Spleen (tissue), 11 donors: Measurements from ENCODE around the gene PYHIN1. TPM values are rescaled to one million over a fixed set of nuclear protein-coding genes. Genes with fewer than 3 reads are reported as not detected.

Source experiments
- DNase-seq: peaks from one replicate; pipeline ENCODE4 v3.0.0-alpha.2; 2020
- H3K27ac ChIP-seq, 8 donors: fragments of 200-600 bp; sonication (generic) in 7 of 8; 1 replicate in 4 of 8; 2 replicates in 4 of 8; pipeline versions ENCODE4 v1.5.0 to v1.8.0; 2016 to 2021; ENCODE audit warnings: inconsistent platforms in 4 of 8, mild to moderate bottlenecking in 4 of 8, moderate library complexity in 1 of 8
- H3K27me3 ChIP-seq, 7 donors: fragments of 200-600 bp; sonication (generic) in 6 of 7; replicated peaks in 1 of 7; 1 replicate in 4 of 7; 2 replicates in 3 of 7; pipeline versions ENCODE4 v1.5.0 to v1.8.0; 2016 to 2021; ENCODE audit warnings: inconsistent platforms in 3 of 7, mild to moderate bottlenecking in 1 of 7
- H3K36me3 ChIP-seq, 6 donors: fragments of 200-600 bp; sonication (generic) in 5 of 6; 1 replicate in 4 of 6; 2 replicates in 2 of 6; pipeline versions ENCODE4 v1.5.0 to v1.8.0; 2016 to 2021; ENCODE audit warnings: inconsistent platforms in 2 of 6
- H3K4me1 ChIP-seq, 6 donors: fragments of 200-600 bp; sonication (generic) in 5 of 6; 1 replicate in 3 of 6; 2 replicates in 3 of 6; pipeline versions ENCODE4 v1.5.0 to v1.8.0; 2016 to 2021; ENCODE audit warnings: inconsistent platforms in 3 of 6
- H3K4me3 ChIP-seq, 8 donors: fragments of 200-600 bp; sonication (generic) in 7 of 8; 1 replicate in 4 of 8; 2 replicates in 4 of 8; pipeline versions ENCODE4 v1.5.0 to v1.8.0; 2016 to 2021; ENCODE audit warnings: inconsistent platforms in 4 of 8, mild to moderate bottlenecking in 4 of 8, moderate library complexity in 2 of 8
- H3K9me3 ChIP-seq, 8 donors: fragments of 200-600 bp; sonication (generic) in 7 of 8; 1 replicate in 4 of 8; 2 replicates in 4 of 8; pipeline versions ENCODE4 v1.5.0 to v1.8.0; 2016 to 2021; ENCODE audit warnings: inconsistent platforms in 4 of 8
- CTCF ChIP-seq, 11 experiments: fragments of 200-600 bp in 7 of 11; fragments of 450-650 bp in 4 of 11; sonication (generic) in 4 of 11; IDR thresholded peaks in 8 of 11; conservative IDR thresholded peaks in 3 of 11; 1 replicate in 7 of 11; 2 replicates in 4 of 11; pipeline versions ENCODE4 v1.4.0 to v1.8.0; 2016 to 2021; ENCODE audit warnings: antibody characterized with exemption in 11 of 11, inconsistent platforms in 4 of 11, mild to moderate bottlenecking in 1 of 11
- POLR2A ChIP-seq, 3 donors: fragments of 450-650 bp; IDR thresholded peaks; one replicate each; pipeline ENCODE4 v1.5.1; 2017; ENCODE audit warnings: antibody characterized with exemption in 3 of 3, mild to moderate bottlenecking in 1 of 3
- POLR2AphosphoS5 ChIP-seq, 3 donors: sonication (generic); formaldehyde crosslinking; IDR thresholded peaks; one replicate each; pipeline ENCODE4 v1.5.1; 2017; ENCODE audit warnings: antibody characterized with exemption in 3 of 3
- WGBS, 5 donors: extraction: QIAGEN DNeasy Blood & Tissue Kit in 3 of 5; methylation state at CpG; one replicate each; pipeline versions ENCODE4 v1.1.5 to v1.1.7; 2013 to 2018; 5-methylcytosine and 5-hydroxymethylcytosine counted together
- intact Hi-C: fragments of 100-400 bp; cut with DNase I; formaldehyde crosslinking; loops from one replicate; pipeline ENCODE4 v1.15.0; 2023; ENCODE audit warnings: low total_unique reads
- polyA plus RNA-seq, 3 donors: library from polyadenylated mRNA; stranded (reverse); fragments of 200-250 nt; gene quantifications; one replicate each; pipeline ENCODE4 v1.2.1, GENCODE V29; 2013
- total RNA-seq, 7 donors: library from RNA; depleted of rRNA in 3 of 7; stranded (reverse); fragments of >200 nt in 3 of 7; fragmentation: NEBNext Ultra II Directional in 4 of 7; extraction: Animal tissue kit (Norgen Biotek cat#: 25700) in 4 of 7; gene quantifications; one replicate each; pipeline versions ENCODE4 v1.1.0 to v1.2.1, GENCODE V29; 2016 to 2021
- donor health status: healthy with polysubstance abuse.
- donor health status: DM: no; HTN: no; CAD: no; lungs with moderate emphysema.
- donor health status: DM: no; HTN: no; CAD: no.
- donor health status: Bipolar disorder and iron deficiency.
- donor health status: healthy.
- donor health status: DM: no; HTN: no; CAD: no.
- donor health status: DM: yes; HTN: yes; CAD: no.

PYHIN1 gene
- total and polyA plus RNA-seq, 10 donors = 3.5 to 48.2 (median 21.2) TPM

- H3K4me1 ChIP-seq = no peaks in the 10 kb centered on the region
- no peak overlapping the region for H3K4me3 ChIP-seq
- H3K27ac ChIP-seq = no peak overlapping the region
- no peaks in the 10 kb centered on the region for H3K27me3 ChIP-seq
- H3K9me3 ChIP-seq = no peaks in the 10 kb centered on the region
- H3K36me3 ChIP-seq = no peaks in the 10 kb centered on the region
- intact Hi-C loops = no loop called here
- DNase-seq = no peak
- no peak for TF ChIP-seq CTCF (IDR thresholded peaks at IDR 0.05 in 8 of 11, conservative IDR thresholded peaks at IDR 0.05 in 3 of 11)
- TF ChIP-seq POLR2AphosphoS5 (IDR thresholded peaks at IDR 0.05) = no peak
- no peak for TF ChIP-seq POLR2A (IDR thresholded peaks at IDR 0.05)
Observed at GRCh38 chr1:158972841-158973240, 41.5 kb downstream of the PYHIN1 start.

GRCh38 chr1:158976219-158976618 is 44.9 kb downstream of the PYHIN1 start:
- intact Hi-C loops = no loop called here
- no peaks in the 10 kb centered on the region for H3K36me3 ChIP-seq
- H3K27ac ChIP-seq = no peak overlapping the region
- TF ChIP-seq POLR2AphosphoS5 (IDR thresholded peaks at IDR 0.05) = no peak
- no peak for TF ChIP-seq CTCF (IDR thresholded peaks at IDR 0.05 in 8 of 11, conservative IDR thresholded peaks at IDR 0.05 in 3 of 11)
- TF ChIP-seq POLR2A (IDR thresholded peaks at IDR 0.05) = no peak
- peaks cover 0 to 8% (median 0%) of the 10 kb centered on the region in 6 donors for H3K4me1 ChIP-seq
- DNase-seq = no peak
- H3K9me3 ChIP-seq = peaks cover 0 to 10% (median 7%) of the 10 kb centered on the region in 8 donors
- H3K4me3 ChIP-seq = no peak overlapping the region
- WGBS, 5 donors = 47 to 64% (median 56%) methylated on average over 4 of the region's 4 CpGs
- no peaks in the 10 kb centered on the region for H3K27me3 ChIP-seq

DNA sequence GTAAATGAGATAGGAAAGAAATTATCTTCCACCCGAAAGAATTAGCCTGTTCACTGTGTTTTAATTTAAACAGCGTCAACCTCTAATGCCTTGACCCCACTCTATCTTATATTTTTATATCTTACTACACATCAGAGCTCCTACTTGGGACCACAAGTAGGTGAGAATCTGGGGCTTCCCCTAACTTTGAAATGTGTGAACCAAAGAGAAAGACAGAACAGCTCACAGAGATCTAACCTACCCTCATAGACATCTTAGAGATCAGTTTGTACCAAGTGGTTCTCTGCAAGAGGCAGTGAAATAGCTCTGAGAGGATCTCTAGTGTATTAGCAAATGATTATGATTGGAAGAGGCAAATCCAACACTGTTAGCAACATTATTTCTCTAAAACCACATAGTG is 47.4 kb downstream of the PYHIN1 start:
- H3K27ac ChIP-seq = no peak overlapping the region
- peaks cover 0 to 29% (median 17%) of the 10 kb centered on the region in 8 donors for H3K9me3 ChIP-seq
- 37 to 63% (median 42%) methylated on average over 2 of the region's 2 CpGs for WGBS, 5 donors
- no peak for DNase-seq
- intact Hi-C loops = no loop called here
- no peaks in the 10 kb centered on the region for H3K27me3 ChIP-seq
- H3K36me3 ChIP-seq = no peaks in the 10 kb centered on the region
- TF ChIP-seq POLR2AphosphoS5 (IDR thresholded peaks at IDR 0.05) (no peak), CTCF (IDR thresholded peaks at IDR 0.05 in 8 of 11, conservative IDR thresholded peaks at IDR 0.05 in 3 of 11) (no peak), POLR2A (IDR thresholded peaks at IDR 0.05) (no peak)
- H3K4me3 ChIP-seq = no peak overlapping the region
- H3K4me1 ChIP-seq = peaks cover 0 to 8% (median 0%) of the 10 kb centered on the region in 6 donors

- no peak overlapping the region for H3K4me3 ChIP-seq
- TF ChIP-seq POLR2AphosphoS5 (IDR thresholded peaks at IDR 0.05) = no peak
- no peak for TF ChIP-seq POLR2A (IDR thresholded peaks at IDR 0.05)
- no peak for TF ChIP-seq CTCF (IDR thresholded peaks at IDR 0.05 in 8 of 11, conservative IDR thresholded peaks at IDR 0.05 in 3 of 11)
- intact Hi-C loops = no loop called here
- H3K27me3 ChIP-seq = no peaks in the 10 kb centered on the region
- DNase-seq = no peak
- peaks cover 0 to 29% (median 17%) of the 10 kb centered on the region in 8 donors for H3K9me3 ChIP-seq
- peaks cover 0 to 8% (median 0%) of the 10 kb centered on the region in 6 donors for H3K4me1 ChIP-seq
- H3K36me3 ChIP-seq = no peaks in the 10 kb centered on the region
- no peak overlapping the region for H3K27ac ChIP-seq
- 34 to 81% (median 77%) methylated on average over 1 of the region's 1 CpG for WGBS, 5 donors
Observed at GRCh38 chr1:158979229-158979628, 47.9 kb downstream of the PYHIN1 start.
